ENCODE measurements around the gene ATG4A.

DNA sequence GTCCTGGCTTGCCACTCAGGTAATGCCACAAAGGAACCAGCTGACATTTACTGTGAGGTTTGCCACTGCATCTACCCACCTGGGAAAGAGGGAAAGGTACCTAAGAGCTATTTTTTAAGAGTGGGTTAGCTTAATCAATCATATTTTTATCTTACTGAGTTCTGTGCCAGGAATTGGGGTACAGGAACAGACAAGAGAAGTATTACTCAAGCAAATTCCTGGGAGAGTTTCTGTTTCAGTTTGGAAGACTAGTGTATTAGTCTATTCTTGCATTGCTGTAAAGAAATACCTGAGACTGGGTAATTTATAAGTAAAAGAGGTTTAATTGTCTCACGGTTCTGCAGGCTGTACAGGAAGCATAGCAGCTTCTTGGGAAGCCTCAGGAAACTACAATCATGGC, 23.5 kb upstream of the ATG4A start:
- TF ChIP-seq EZH2 (IDR thresholded peaks at IDR 0.05; ENCODE audit: insufficient read depth, poor library complexity, severe bottlenecking) (no peak), EZH2phosphoT487 (IDR thresholded peaks at IDR 0.05; ENCODE audit: insufficient read depth, low read depth) (no peak)

All from GM23248 (cell line).